HCT116 (cell line): ENCODE data around the gene RUFY4. TPM values are rescaled to one million over a fixed set of nuclear protein-coding genes. Genes with fewer than 3 reads are reported as not detected.

Experiments used
- ATAC-seq: fragments of 200-7000 bp; cut with Tn5 transposase; 2 replicates; pipeline ENCODE4 v1.9.1; 2020; ENCODE audit warnings: mild to moderate bottlenecking, moderate library complexity
- BruUV-seq: library from RNA; stranded (reverse); fragments of 400-500 nt; replicated peaks from 2 replicates; lab custom pipeline; 2021; lab: Mats Ljungman, UMichigan
- CTCF ChIA-PET: fragments of 300-600 bp; sonication (Branson Sonifier 250); formaldehyde crosslinking; loops from one replicate; lab custom pipeline; 2021; ENCODE audit warnings: antibody characterized with exemption; lab: Charles Lee
- POLR2A ChIA-PET: fragments of 300-600, 350-600 bp; sonication (Branson Sonifier 250); formaldehyde crosslinking; loops from one replicate; lab custom pipeline; 2021; ENCODE audit warnings: antibody characterized with exemption; lab: Charles Lee
- RAD21 ChIA-PET, 2 experiments: fragments of 300-600 bp; sonication (Branson Sonifier 250); formaldehyde crosslinking; loops; one replicate each; lab custom pipeline; 2023; ENCODE audit warnings: low total read pairs in 2 of 2; ENCODE audit not compliant: uncharacterized antibody in 2 of 2, unreplicated experiment in 2 of 2, low non-redundant PET in 1 of 2; lab: Charles Lee
- DNase-seq: peaks from one replicate; pipeline ENCODE4 v3.0.0-alpha.2; 2010; ENCODE audit warnings: low read depth, low spot score
- H2AFZ ChIP-seq: fragments of 200-600 bp; shearing (Covaris generic), sonication (generic); 2 replicates; pipeline ENCODE4 v1.6.1; 2017; ENCODE audit warnings: low read depth, mixed run types, mixed read lengths, antibody characterized with exemption, low read length; ENCODE audit not compliant: poor library complexity, severe bottlenecking
- H3K27ac ChIP-seq: 2 replicates; pipeline ENCODE4 v1.5.1; 2012; ENCODE audit warnings: low read depth, low read length
- H3K27me3 ChIP-seq: fragments of 200-600 bp; sonication (generic); 2 replicates; pipeline ENCODE4 v1.6.1; 2016; ENCODE audit warnings: mixed run types, low read length, mixed read lengths; ENCODE audit not compliant: insufficient read depth
- H3K36me3 ChIP-seq, 2 experiments: fragments of 200-500 bp in 1 of 2; fragments of 200-600 bp in 1 of 2; sonication (Bioruptor generic) in 1 of 2; sonication (generic) in 1 of 2; 2 replicates each; pipeline versions ENCODE4 v1.5.1 to v1.6.1; 2014 to 2016; ENCODE audit warnings: low read length in 2 of 2, inconsistent platforms in 1 of 2, mixed read lengths in 1 of 2, mixed run types in 1 of 2; ENCODE audit not compliant: insufficient read depth in 2 of 2, control insufficient read depth in 1 of 2
- H3K4me1 ChIP-seq, 2 experiments: fragments of 200-600 bp in 1 of 2; sonication (generic) in 1 of 2; 2 replicates each; pipeline versions ENCODE4 v1.5.1 to v1.6.1; 2012 to 2017; ENCODE audit warnings: low read length in 2 of 2, inconsistent platforms in 1 of 2, mild to moderate bottlenecking in 1 of 2, mixed read lengths in 1 of 2, mixed run types in 1 of 2, moderate library complexity in 1 of 2; ENCODE audit not compliant: insufficient read depth in 2 of 2, control insufficient read depth in 1 of 2
- H3K4me2 ChIP-seq: fragments of 200-600 bp; sonication (generic); 2 replicates; pipeline ENCODE4 v1.6.1; 2017; ENCODE audit warnings: mixed run types, low read length, mixed read lengths
- H3K4me3 ChIP-seq, 2 experiments: fragments of 200-600 bp in 1 of 2; sonication (generic) in 1 of 2; replicated peaks in 1 of 2; 2 replicates each; pipeline ENCODE4 v1.5.1; 2011 to 2016; ENCODE audit warnings: low read length in 2 of 2, control low read depth in 1 of 2, low read depth in 1 of 2, mild to moderate bottlenecking in 1 of 2, mixed read lengths in 1 of 2, mixed run types in 1 of 2
- H3K79me2 ChIP-seq: fragments of 200-600 bp; sonication (generic); 2 replicates; pipeline ENCODE4 v1.6.1; 2017; ENCODE audit warnings: mild to moderate bottlenecking, mixed run types, low read length, moderate library complexity, mixed read lengths; ENCODE audit not compliant: insufficient read depth
- H3K9ac ChIP-seq: fragments of 200-600 bp; sonication (generic); 2 replicates; pipeline ENCODE4 v1.6.1; 2016; ENCODE audit warnings: low read length, mixed read lengths
- H3K9me2 ChIP-seq: fragments of 200-600 bp; sonication (generic), shearing (Covaris generic); 2 replicates; pipeline ENCODE4 v1.6.1; 2017; ENCODE audit warnings: mixed run types, mild to moderate bottlenecking, moderate library complexity; ENCODE audit not compliant: insufficient read depth
- H3K9me3 ChIP-seq, 2 experiments: fragments of 200-500 bp in 1 of 2; fragments of 200-600 bp in 1 of 2; sonication (Bioruptor generic) in 1 of 2; sonication (generic) in 1 of 2; 2 replicates each; pipeline ENCODE4 v1.6.1; 2014 to 2017; ENCODE audit warnings: low read length in 2 of 2, mixed read lengths in 2 of 2, inconsistent platforms in 1 of 2, low read depth in 1 of 2, mild to moderate bottlenecking in 1 of 2, mixed run types in 1 of 2, moderate library complexity in 1 of 2; ENCODE audit not compliant: control insufficient read depth in 1 of 2, insufficient read depth in 1 of 2
- H4K20me1 ChIP-seq: fragments of 200-600 bp; sonication (generic), shearing (Covaris generic); 2 replicates; pipeline ENCODE4 v1.6.1; 2017; ENCODE audit warnings: mixed run types, mild to moderate bottlenecking, moderate library complexity; ENCODE audit not compliant: insufficient read depth
- CBX3 ChIP-seq: IDR thresholded peaks from 2 replicates; pipeline ENCODE4 v1.6.1; 2012; ENCODE audit warnings: low read depth
- ELF1 ChIP-seq: IDR thresholded peaks from 2 replicates; pipeline ENCODE4 v1.6.1; 2012; ENCODE audit warnings: low read depth, borderline replicate concordance
- EZH2 ChIP-seq: fragments of 200-600 bp; sonication (generic); IDR thresholded peaks from 2 replicates; pipeline ENCODE4 v1.6.1; 2017; ENCODE audit warnings: antibody characterized with exemption, mixed run types
- EZH2phosphoT487 ChIP-seq: fragments of 200-600 bp; IDR thresholded peaks from 2 replicates; pipeline ENCODE4 v1.6.1; 2018; ENCODE audit warnings: antibody characterized with exemption, borderline replicate concordance
- JUND ChIP-seq: IDR thresholded peaks from 2 replicates; pipeline ENCODE4 v1.6.1; 2012
- POLR2A ChIP-seq: IDR thresholded peaks from 2 replicates; pipeline ENCODE4 v1.7.0; 2011; ENCODE audit warnings: borderline replicate concordance; ENCODE audit not compliant: insufficient read depth, insufficient read length; ENCODE audit errors: extremely low read depth
- POLR2AphosphoS5 ChIP-seq: IDR thresholded peaks from 2 replicates; pipeline ENCODE4 v1.6.1; 2011; ENCODE audit warnings: mild to moderate bottlenecking, low read depth, low read length, moderate library complexity
- SP1 ChIP-seq: IDR thresholded peaks from 2 replicates; pipeline ENCODE4 v1.6.1; 2012; ENCODE audit warnings: low read depth
- SRF ChIP-seq: IDR thresholded peaks from 2 replicates; pipeline ENCODE4 v1.6.1; 2012; ENCODE audit warnings: low read depth
- TCF7L2 ChIP-seq: IDR thresholded peaks from 2 replicates; pipeline ENCODE4 v1.7.0; 2011; ENCODE audit warnings: borderline replicate concordance, inconsistent platforms; ENCODE audit not compliant: insufficient read depth, insufficient read length; ENCODE audit errors: extremely low read depth
- YY1 ChIP-seq: IDR thresholded peaks from 2 replicates; pipeline ENCODE4 v1.6.1; 2011; ENCODE audit warnings: low read length, low read depth, moderate library complexity, mild to moderate bottlenecking; ENCODE audit not compliant: insufficient replicate concordance; ENCODE audit errors: extremely low read depth
- intact Hi-C: fragments of 100-400 bp; cut with micrococcal nuclease; formaldehyde crosslinking; loops from 2 replicates; pipeline ENCODE4 v1.10.0; 2022
- total RNA-seq: library from RNA; stranded (reverse); gene quantifications from one replicate; pipeline ENCODE4 v1.2.1, GENCODE V29; 2021; ENCODE audit not compliant: unreplicated experiment
- TF ChIP-seq, protein P1 (sequence below): IDR thresholded peaks from 2 replicates; pipeline ENCODE4 v1.6.1; 2012; ENCODE audit warnings: low read depth
- TF ChIP-seq, protein P2 (sequence below), 3 experiments: fragments of 200-600 bp in 1 of 3; sonication (generic) in 1 of 3; IDR thresholded peaks in 2 of 3; conservative IDR thresholded peaks in 1 of 3; 2 replicates each; pipeline ENCODE4 v1.5.1; 2012 to 2017; ENCODE audit warnings: low read depth in 2 of 3, low read length in 2 of 3, antibody characterized with exemption in 1 of 3, borderline replicate concordance in 1 of 3, control low read depth in 1 of 3, mild to moderate bottlenecking in 1 of 3, mixed read lengths in 1 of 3, mixed run types in 1 of 3, moderate library complexity in 1 of 3; ENCODE audit not compliant: insufficient read depth in 1 of 3
- TF ChIP-seq, protein P3 (sequence below): IDR thresholded peaks from 2 replicates; pipeline ENCODE4 v1.6.1; 2011; ENCODE audit warnings: mild to moderate bottlenecking, low read length, moderate library complexity; ENCODE audit not compliant: insufficient replicate concordance; ENCODE audit errors: extremely low read depth
- TF ChIP-seq, protein P4 (sequence below): IDR thresholded peaks from 2 replicates; pipeline ENCODE4 v1.6.1; 2012

Gene RUFY4
- total RNA-seq, 1 experiment from 2014 or later: 0.27 TPM

DNA sequence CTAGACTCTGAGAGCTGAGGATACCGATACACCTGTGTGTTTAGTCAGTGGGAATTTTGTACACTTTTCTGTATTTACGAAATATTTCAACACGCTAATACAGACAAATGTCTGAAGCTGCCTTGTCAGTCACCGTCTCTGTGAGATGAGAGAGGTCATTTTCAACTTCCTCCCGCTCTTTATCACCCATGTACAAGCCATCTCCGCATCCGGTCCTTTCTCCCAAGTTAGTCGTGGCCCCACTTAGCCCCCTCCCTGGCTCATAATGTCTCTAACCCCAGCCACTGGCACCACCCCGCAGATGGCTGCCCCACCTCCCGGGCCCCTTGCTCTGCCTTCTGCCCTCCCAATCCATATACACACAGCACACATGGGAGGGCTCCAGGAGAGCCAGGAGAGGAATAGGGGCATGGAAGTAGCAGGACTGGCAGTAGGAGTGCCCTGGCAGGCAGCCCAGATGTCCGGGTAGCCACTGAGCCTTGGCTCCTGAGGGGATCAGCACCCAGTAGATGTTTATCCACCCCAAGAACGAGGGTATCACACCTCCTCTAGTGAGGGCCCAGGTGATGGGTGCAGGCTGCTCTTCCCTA, 2.0 kb upstream of the RUFY4 start (continued):
- TF ChIP-seq, protein P1, sequence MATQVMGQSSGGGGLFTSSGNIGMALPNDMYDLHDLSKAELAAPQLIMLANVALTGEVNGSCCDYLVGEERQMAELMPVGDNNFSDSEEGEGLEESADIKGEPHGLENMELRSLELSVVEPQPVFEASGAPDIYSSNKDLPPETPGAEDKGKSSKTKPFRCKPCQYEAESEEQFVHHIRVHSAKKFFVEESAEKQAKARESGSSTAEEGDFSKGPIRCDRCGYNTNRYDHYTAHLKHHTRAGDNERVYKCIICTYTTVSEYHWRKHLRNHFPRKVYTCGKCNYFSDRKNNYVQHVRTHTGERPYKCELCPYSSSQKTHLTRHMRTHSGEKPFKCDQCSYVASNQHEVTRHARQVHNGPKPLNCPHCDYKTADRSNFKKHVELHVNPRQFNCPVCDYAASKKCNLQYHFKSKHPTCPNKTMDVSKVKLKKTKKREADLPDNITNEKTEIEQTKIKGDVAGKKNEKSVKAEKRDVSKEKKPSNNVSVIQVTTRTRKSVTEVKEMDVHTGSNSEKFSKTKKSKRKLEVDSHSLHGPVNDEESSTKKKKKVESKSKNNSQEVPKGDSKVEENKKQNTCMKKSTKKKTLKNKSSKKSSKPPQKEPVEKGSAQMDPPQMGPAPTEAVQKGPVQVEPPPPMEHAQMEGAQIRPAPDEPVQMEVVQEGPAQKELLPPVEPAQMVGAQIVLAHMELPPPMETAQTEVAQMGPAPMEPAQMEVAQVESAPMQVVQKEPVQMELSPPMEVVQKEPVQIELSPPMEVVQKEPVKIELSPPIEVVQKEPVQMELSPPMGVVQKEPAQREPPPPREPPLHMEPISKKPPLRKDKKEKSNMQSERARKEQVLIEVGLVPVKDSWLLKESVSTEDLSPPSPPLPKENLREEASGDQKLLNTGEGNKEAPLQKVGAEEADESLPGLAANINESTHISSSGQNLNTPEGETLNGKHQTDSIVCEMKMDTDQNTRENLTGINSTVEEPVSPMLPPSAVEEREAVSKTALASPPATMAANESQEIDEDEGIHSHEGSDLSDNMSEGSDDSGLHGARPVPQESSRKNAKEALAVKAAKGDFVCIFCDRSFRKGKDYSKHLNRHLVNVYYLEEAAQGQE: no peak
- no peak for TF ChIP-seq EZH2

DNA sequence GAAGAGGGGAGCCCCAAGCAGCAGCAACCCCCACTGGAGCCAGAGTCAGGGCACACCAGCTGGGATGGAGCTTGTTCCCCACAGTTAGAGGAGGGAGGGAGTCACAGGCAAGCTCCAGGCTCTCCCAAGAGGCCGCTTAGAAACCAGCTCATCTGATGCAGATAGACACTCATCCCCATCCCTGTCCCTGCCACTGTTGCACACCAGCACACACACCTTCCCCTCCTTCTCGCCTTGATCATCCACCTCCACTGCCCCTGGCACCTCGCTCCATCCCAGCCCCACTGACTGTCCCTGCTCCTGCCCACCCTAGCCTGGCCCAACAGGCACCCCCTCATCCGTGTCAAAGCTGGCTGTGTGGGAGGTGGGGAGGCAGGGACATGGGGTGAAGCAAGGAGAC, 1.5 kb upstream of the RUFY4 start:
- BruUV-seq: no TSS peak
- CTCF ChIA-PET: interaction anchor here (0.7 to 3.0 kb wide), 2 partner anchors 278 to 282 kb away, joined by 4 to 53 read pairs; no protein-coding TSS in a partner anchor
- intact Hi-C loops: no loop called here
- no peak for ATAC-seq
- Histone ChIP-seq H2AFZ (no peak overlapping the region), H3K79me2 (no peaks in the 10 kb centered on the region), H3K9me3 (no peaks in the 10 kb centered on the region), H4K20me1 (no peaks in the 10 kb centered on the region), H3K4me3 (no peak overlapping the region), H3K4me2 (no peak overlapping the region), H3K27ac (no peak overlapping the region), H3K9me2 (no peaks in the 10 kb centered on the region), H3K27me3 (no peaks in the 10 kb centered on the region), H3K9ac (no peak overlapping the region), H3K4me1 (peaks cover 0 to 4% of the 10 kb centered on the region in 2 experiments; a peak in 1 of 4 replicates), H3K36me3 (no peaks in the 10 kb centered on the region)
- RAD21 ChIA-PET: interaction anchor here in 1 of 2 experiments (2.0 kb wide), 1 partner anchor 282 kb away, joined by 5 read pairs; no protein-coding TSS in a partner anchor
- POLR2A ChIA-PET: no interaction called here
- DNase-seq: no peak
- TF ChIP-seq ELF1 (no peak), SP1 (no peak), TCF7L2 (no peak), POLR2AphosphoS5 (no peak), EZH2phosphoT487 (no peak), YY1 (no peak), SRF (no peak), POLR2A (no peak), CBX3 (no peak), EZH2 (no peak), JUND (no peak)
- TF ChIP-seq, protein P2, sequence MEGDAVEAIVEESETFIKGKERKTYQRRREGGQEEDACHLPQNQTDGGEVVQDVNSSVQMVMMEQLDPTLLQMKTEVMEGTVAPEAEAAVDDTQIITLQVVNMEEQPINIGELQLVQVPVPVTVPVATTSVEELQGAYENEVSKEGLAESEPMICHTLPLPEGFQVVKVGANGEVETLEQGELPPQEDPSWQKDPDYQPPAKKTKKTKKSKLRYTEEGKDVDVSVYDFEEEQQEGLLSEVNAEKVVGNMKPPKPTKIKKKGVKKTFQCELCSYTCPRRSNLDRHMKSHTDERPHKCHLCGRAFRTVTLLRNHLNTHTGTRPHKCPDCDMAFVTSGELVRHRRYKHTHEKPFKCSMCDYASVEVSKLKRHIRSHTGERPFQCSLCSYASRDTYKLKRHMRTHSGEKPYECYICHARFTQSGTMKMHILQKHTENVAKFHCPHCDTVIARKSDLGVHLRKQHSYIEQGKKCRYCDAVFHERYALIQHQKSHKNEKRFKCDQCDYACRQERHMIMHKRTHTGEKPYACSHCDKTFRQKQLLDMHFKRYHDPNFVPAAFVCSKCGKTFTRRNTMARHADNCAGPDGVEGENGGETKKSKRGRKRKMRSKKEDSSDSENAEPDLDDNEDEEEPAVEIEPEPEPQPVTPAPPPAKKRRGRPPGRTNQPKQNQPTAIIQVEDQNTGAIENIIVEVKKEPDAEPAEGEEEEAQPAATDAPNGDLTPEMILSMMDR (IDR thresholded peaks at IDR 0.05 in 2 of 3, conservative IDR thresholded peaks at IDR 0.05 in 1 of 3; ENCODE audit: borderline replicate concordance in 1 of 3, insufficient read depth in 1 of 3, low read depth in 2 of 3, low read length in 2 of 3): no peak
- TF ChIP-seq, protein P3, sequence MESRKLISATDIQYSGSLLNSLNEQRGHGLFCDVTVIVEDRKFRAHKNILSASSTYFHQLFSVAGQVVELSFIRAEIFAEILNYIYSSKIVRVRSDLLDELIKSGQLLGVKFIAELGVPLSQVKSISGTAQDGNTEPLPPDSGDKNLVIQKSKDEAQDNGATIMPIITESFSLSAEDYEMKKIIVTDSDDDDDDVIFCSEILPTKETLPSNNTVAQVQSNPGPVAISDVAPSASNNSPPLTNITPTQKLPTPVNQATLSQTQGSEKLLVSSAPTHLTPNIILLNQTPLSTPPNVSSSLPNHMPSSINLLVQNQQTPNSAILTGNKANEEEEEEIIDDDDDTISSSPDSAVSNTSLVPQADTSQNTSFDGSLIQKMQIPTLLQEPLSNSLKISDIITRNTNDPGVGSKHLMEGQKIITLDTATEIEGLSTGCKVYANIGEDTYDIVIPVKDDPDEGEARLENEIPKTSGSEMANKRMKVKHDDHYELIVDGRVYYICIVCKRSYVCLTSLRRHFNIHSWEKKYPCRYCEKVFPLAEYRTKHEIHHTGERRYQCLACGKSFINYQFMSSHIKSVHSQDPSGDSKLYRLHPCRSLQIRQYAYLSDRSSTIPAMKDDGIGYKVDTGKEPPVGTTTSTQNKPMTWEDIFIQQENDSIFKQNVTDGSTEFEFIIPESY: no peak
- TF ChIP-seq, protein P4, sequence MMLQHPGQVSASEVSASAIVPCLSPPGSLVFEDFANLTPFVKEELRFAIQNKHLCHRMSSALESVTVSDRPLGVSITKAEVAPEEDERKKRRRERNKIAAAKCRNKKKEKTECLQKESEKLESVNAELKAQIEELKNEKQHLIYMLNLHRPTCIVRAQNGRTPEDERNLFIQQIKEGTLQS: no peak
